HEK293 (cell line): ENCODE results near the gene PLA2G1B.

Experiments
- CTCF ChIA-PET: fragments of 350-600 bp; formaldehyde crosslinking; extraction: SDS; loops from one replicate; lab custom pipeline; 2021; ENCODE audit warnings: antibody characterized with exemption; lab: Yijun Ruan, JAX
- POLR2A ChIA-PET: fragments of 300-600 bp; formaldehyde crosslinking; extraction: SDS; loops from one replicate; lab custom pipeline; 2020; ENCODE audit warnings: antibody characterized with exemption, inconsistent platforms; lab: Yijun Ruan, JAX
- H3K27ac ChIP-seq: fragments of 200-500 bp; sonication (Bioruptor generic); 2 replicates; pipeline ENCODE4 v1.5.1; 2014; ENCODE audit warnings: low read depth, low read length, control low read depth, inconsistent platforms; ENCODE audit errors: extremely low read depth
- H3K36me3 ChIP-seq, 2 experiments: fragments of 200-500 bp in 1 of 2; sonication (Bioruptor generic) in 1 of 2; 1 replicate in 1 of 2; 2 replicates in 1 of 2; pipeline ENCODE4 v1.5.1; 2014 to 2017; ENCODE audit warnings: inconsistent platforms in 2 of 2, low read length in 2 of 2; ENCODE audit not compliant: control insufficient read depth in 2 of 2, insufficient read depth in 1 of 2
- H3K4me1 ChIP-seq: fragments of 200-500 bp; sonication (Bioruptor generic); 2 replicates; pipeline ENCODE4 v1.5.1; 2014; ENCODE audit warnings: mild to moderate bottlenecking, low read length, inconsistent platforms; ENCODE audit not compliant: control insufficient read depth, insufficient read depth
- H3K4me3 ChIP-seq: 2 replicates; pipeline ENCODE4 v1.5.1; 2011; ENCODE audit warnings: low read depth, mild to moderate bottlenecking, control low read depth, low read length, moderate library complexity
- H3K9me3 ChIP-seq: fragments of 200-500 bp; sonication (Bioruptor generic); 2 replicates; pipeline ENCODE4 v1.5.1; 2014; ENCODE audit warnings: low read depth, low read length, inconsistent platforms; ENCODE audit not compliant: control insufficient read depth, insufficient read depth
- FEZF1 ChIP-seq: fragments of 450-650 bp; formaldehyde crosslinking; IDR thresholded peaks from 2 replicates; pipeline ENCODE4 v1.5.1; 2016; ENCODE audit warnings: missing biosample characterization, missing genetic modification characterization
- GLIS1 ChIP-seq: fragments of 450-650 bp; formaldehyde crosslinking; IDR thresholded peaks from 2 replicates; pipeline ENCODE4 v1.5.1; 2016; ENCODE audit warnings: missing biosample characterization, missing genetic modification characterization
- HOXA7 ChIP-seq: sonication (generic); formaldehyde crosslinking; IDR thresholded peaks from 2 replicates; pipeline ENCODE4 v1.8.1; 2022; ENCODE audit warnings: missing genetic modification reagents, borderline replicate concordance
- KLF1 ChIP-seq: fragments of 450-650 bp; formaldehyde crosslinking; IDR thresholded peaks from 2 replicates; pipeline ENCODE4 v1.5.1; 2016; ENCODE audit warnings: missing biosample characterization, missing genetic modification characterization
- KLF7 ChIP-seq: fragments of 450-650 bp; formaldehyde crosslinking; IDR thresholded peaks from 2 replicates; pipeline ENCODE4 v1.5.1; 2016; ENCODE audit warnings: missing biosample characterization, missing genetic modification characterization, borderline replicate concordance
- PRDM1 ChIP-seq: fragments of 450-650 bp; formaldehyde crosslinking; IDR thresholded peaks from 2 replicates; pipeline ENCODE4; 2016; ENCODE audit warnings: missing biosample characterization, missing genetic modification characterization
- SP2 ChIP-seq: fragments of 450-650 bp; formaldehyde crosslinking; IDR thresholded peaks from 2 replicates; pipeline ENCODE4 v1.5.1; 2016; ENCODE audit warnings: missing biosample characterization, missing genetic modification characterization
- TRIM28 ChIP-seq: IDR thresholded peaks from 2 replicates; pipeline ENCODE4 v1.6.1; 2011; ENCODE audit warnings: low read length, control low read depth, borderline replicate concordance
- YY1 ChIP-seq: fragments of 450-650 bp; formaldehyde crosslinking; IDR thresholded peaks from 2 replicates; pipeline ENCODE4 v1.5.1; 2018; ENCODE audit warnings: missing biosample characterization, missing genetic modification characterization
- ZBTB17 ChIP-seq: fragments of 450-650 bp; formaldehyde crosslinking; IDR thresholded peaks from 2 replicates; pipeline ENCODE4 v1.5.1; 2016; ENCODE audit warnings: missing biosample characterization, missing genetic modification characterization
- ZEB2 ChIP-seq: fragments of 450-650 bp; formaldehyde crosslinking; IDR thresholded peaks from 2 replicates; pipeline ENCODE4 v1.5.1; 2016; ENCODE audit warnings: missing biosample characterization, missing genetic modification characterization
- ZIC2 ChIP-seq: fragments of 450-650 bp; formaldehyde crosslinking; IDR thresholded peaks from 2 replicates; pipeline ENCODE4 v1.5.1; 2016; ENCODE audit warnings: missing biosample characterization, missing genetic modification characterization
- ZNF10 ChIP-seq: fragments of 450-650 bp; formaldehyde crosslinking; IDR thresholded peaks from 2 replicates; pipeline ENCODE4 v1.5.1; 2017; ENCODE audit warnings: missing biosample characterization, missing genetic modification characterization
- ZNF175 ChIP-seq: fragments of 450-650 bp; formaldehyde crosslinking; IDR thresholded peaks from 2 replicates; pipeline ENCODE4 v1.5.1; 2016; ENCODE audit warnings: missing biosample characterization, missing genetic modification characterization
- ZNF2 ChIP-seq: fragments of 450-650 bp; formaldehyde crosslinking; IDR thresholded peaks from 2 replicates; pipeline ENCODE4 v1.5.1; 2016; ENCODE audit warnings: missing biosample characterization, missing genetic modification characterization
- ZNF202 ChIP-seq: fragments of 450-650 bp; formaldehyde crosslinking; IDR thresholded peaks from 2 replicates; pipeline ENCODE4 v1.5.1; 2016; ENCODE audit warnings: missing biosample characterization, missing genetic modification characterization, borderline replicate concordance
- ZNF274 ChIP-seq, 2 experiments: fragments of 200-500 bp in 1 of 2; fragments of 450-650 bp in 1 of 2; sonication (Bioruptor generic) in 1 of 2; formaldehyde crosslinking in 1 of 2; IDR thresholded peaks; 2 replicates each; pipeline versions ENCODE4 v1.5.1 to v1.6.1; 2014 to 2016; ENCODE audit warnings: borderline replicate concordance in 1 of 2, inconsistent platforms in 1 of 2, low read length in 1 of 2, missing biosample characterization in 1 of 2, missing genetic modification characterization in 1 of 2
- ZNF324 ChIP-seq: fragments of 450-650 bp; formaldehyde crosslinking; IDR thresholded peaks from 2 replicates; pipeline ENCODE4 v1.5.1; 2016; ENCODE audit warnings: missing biosample characterization, missing genetic modification characterization
- ZNF354C ChIP-seq: fragments of 450-650 bp; formaldehyde crosslinking; IDR thresholded peaks from 2 replicates; pipeline ENCODE4 v1.5.1; 2016; ENCODE audit warnings: missing biosample characterization, missing genetic modification characterization, low read depth, borderline replicate concordance
- ZNF366 ChIP-seq: fragments of 450-650 bp; formaldehyde crosslinking; conservative IDR thresholded peaks from 2 replicates; pipeline ENCODE4 v1.5.1; 2016; ENCODE audit warnings: missing biosample characterization, missing genetic modification characterization
- ZNF548 ChIP-seq: fragments of 450-650 bp; formaldehyde crosslinking; IDR thresholded peaks from 2 replicates; pipeline ENCODE4 v1.5.1; 2016; ENCODE audit warnings: missing biosample characterization, missing genetic modification characterization
- ZNF600 ChIP-seq: fragments of 450-650 bp; formaldehyde crosslinking; IDR thresholded peaks from 2 replicates; pipeline ENCODE4 v1.5.1; 2016; ENCODE audit warnings: missing biosample characterization, missing genetic modification characterization
- ZNF677 ChIP-seq: fragments of 450-650 bp; IDR thresholded peaks from 2 replicates; pipeline ENCODE4 v1.5.0; 2018; ENCODE audit warnings: missing biosample characterization, mild to moderate bottlenecking, missing genetic modification characterization, moderate library complexity
- ZNF76 ChIP-seq: fragments of 450-650 bp; formaldehyde crosslinking; IDR thresholded peaks from 2 replicates; pipeline ENCODE4; 2016; ENCODE audit warnings: low read depth, missing biosample characterization, missing genetic modification characterization, borderline replicate concordance
- ZNF830 ChIP-seq: fragments of 450-650 bp; IDR thresholded peaks from 2 replicates; pipeline ENCODE4 v1.5.0; 2018; ENCODE audit warnings: missing biosample characterization, missing genetic modification characterization, low read depth, mild to moderate bottlenecking, moderate library complexity
- TF ChIP-seq, protein P1 (sequence below): fragments of 450-650 bp; formaldehyde crosslinking; IDR thresholded peaks from 2 replicates; pipeline ENCODE4 v1.5.1; 2017; ENCODE audit warnings: missing biosample characterization, missing genetic modification characterization
- TF ChIP-seq, protein P2 (sequence below): fragments of 450-650 bp; formaldehyde crosslinking; IDR thresholded peaks from 2 replicates; pipeline ENCODE4 v1.5.1; 2016; ENCODE audit warnings: missing biosample characterization, missing genetic modification characterization
- TF ChIP-seq, protein P3 (sequence below): fragments of 450-650 bp; formaldehyde crosslinking; IDR thresholded peaks from 2 replicates; pipeline ENCODE4 v1.5.1; 2017; ENCODE audit warnings: missing biosample characterization, missing genetic modification characterization

PLA2G1B gene

DNA sequence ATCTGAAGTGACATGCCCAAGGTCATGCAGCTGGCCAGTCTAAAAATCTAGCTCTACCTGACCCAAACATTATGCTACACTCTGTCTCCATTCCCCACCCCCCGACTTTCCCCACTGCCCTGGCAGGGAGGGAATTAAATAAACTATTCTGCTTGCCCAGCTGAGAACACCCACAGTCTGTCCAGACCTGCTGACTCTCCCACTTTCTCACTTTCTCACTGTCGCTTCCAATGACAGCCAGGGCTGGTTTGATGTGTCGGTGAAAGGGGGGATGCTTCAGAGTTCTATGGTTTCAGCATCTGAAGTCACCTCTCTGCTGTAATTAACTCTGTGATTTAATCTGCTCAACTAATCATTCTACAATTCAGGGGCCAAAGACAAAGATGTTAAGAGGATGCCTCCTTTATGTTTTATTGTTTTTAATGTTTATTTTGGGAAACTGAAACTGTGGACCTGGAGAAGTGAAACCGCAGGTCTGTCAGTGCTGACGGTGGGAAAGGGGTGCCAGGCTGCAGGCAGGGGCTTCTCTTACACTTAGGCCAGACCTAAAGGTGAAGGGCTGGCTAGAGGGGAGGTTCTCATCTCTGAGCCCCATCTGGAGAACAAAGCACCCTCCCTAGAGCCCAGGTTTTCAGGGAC, 49.5 kb upstream of the PLA2G1B start (continued):
- 0 out of 2 replicates have a peak, but pooled peaks have one; percentile 20 for TF ChIP-seq ZNF366
- TF ChIP-seq, protein P1, sequence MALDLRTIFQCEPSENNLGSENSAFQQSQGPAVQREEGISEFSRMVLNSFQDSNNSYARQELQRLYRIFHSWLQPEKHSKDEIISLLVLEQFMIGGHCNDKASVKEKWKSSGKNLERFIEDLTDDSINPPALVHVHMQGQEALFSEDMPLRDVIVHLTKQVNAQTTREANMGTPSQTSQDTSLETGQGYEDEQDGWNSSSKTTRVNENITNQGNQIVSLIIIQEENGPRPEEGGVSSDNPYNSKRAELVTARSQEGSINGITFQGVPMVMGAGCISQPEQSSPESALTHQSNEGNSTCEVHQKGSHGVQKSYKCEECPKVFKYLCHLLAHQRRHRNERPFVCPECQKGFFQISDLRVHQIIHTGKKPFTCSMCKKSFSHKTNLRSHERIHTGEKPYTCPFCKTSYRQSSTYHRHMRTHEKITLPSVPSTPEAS = no peak
- TF ChIP-seq FEZF1 (tag by site-specific recombination) = no peak
- no peak for TF ChIP-seq KLF1 (tag by site-specific recombination)
- TF ChIP-seq ZEB2 (tag by site-specific recombination) = no peak
- TF ChIP-seq ZNF354C (tag by site-specific recombination) = no peak
- no peak for TF ChIP-seq ZNF600 (tag by site-specific recombination)
- TF ChIP-seq ZNF274 (IDR thresholded peaks at IDR 0.05; ENCODE audit: low read length) = no peak
- no peak for TF ChIP-seq ZNF274 (tag by site-specific recombination; IDR thresholded peaks at IDR 0.05; ENCODE audit: borderline replicate concordance)
- TF ChIP-seq ZNF677 = no peak
- no peak for TF ChIP-seq ZNF2 (tag by site-specific recombination)
- TF ChIP-seq KLF7 = no peak
- no peak for TF ChIP-seq ZNF76 (tag by site-specific recombination)
- no peak for TF ChIP-seq ZNF548
- TF ChIP-seq ZNF830 (tag by site-specific recombination) = no peak
- TF ChIP-seq PRDM1 (tag by site-specific recombination) = peak; percentile 93
- no peak for TF ChIP-seq ZNF324 (tag by site-specific recombination)
- TF ChIP-seq TRIM28 = no peak
- TF ChIP-seq, protein P2, sequence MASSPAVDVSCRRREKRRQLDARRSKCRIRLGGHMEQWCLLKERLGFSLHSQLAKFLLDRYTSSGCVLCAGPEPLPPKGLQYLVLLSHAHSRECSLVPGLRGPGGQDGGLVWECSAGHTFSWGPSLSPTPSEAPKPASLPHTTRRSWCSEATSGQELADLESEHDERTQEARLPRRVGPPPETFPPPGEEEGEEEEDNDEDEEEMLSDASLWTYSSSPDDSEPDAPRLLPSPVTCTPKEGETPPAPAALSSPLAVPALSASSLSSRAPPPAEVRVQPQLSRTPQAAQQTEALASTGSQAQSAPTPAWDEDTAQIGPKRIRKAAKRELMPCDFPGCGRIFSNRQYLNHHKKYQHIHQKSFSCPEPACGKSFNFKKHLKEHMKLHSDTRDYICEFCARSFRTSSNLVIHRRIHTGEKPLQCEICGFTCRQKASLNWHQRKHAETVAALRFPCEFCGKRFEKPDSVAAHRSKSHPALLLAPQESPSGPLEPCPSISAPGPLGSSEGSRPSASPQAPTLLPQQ = no peak
- no peak for TF ChIP-seq HOXA7 (CRISPR knock-in tag)
- TF ChIP-seq SP2 (tag by site-specific recombination) = no peak
- no peak for TF ChIP-seq ZNF175 (tag by site-specific recombination)
- TF ChIP-seq ZIC2 (tag by site-specific recombination) = no peak

DNA sequence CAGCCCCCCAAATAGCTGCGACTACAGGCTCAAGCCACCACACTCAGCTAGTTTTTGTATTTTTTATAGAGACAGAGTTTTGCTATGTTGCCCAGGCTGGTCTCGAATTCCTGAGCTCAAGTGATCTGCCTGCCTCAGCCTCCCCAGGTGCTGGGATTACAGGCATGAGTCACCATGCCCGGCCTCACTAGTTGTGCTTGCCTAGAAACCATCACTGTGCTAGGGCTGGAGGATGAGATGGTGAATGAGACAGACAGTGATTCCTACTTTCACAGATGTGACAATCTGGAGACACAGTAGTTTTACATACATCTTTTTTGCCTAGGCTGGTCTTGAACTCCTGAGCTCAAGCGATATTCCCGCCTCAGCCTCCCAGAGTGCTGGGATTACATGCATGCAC, 48.8 kb upstream of the PLA2G1B start:
- POLR2A ChIA-PET = interaction anchor here (0.6 kb wide), 2 partner anchors 10 to 48 kb away, joined by 3 read pairs; no protein-coding TSS in a partner anchor
- CTCF ChIA-PET = interaction anchor here (1.4 to 2.6 kb wide), 3 partner anchors 9 to 55 kb away, joined by 3 to 26 read pairs (median 5); no protein-coding TSS in a partner anchor
- Histone ChIP-seq H3K4me1 (peaks cover 18% of the 10 kb centered on the region), H3K9me3 (no peaks in the 10 kb centered on the region), H3K27ac (no peak overlapping the region), H3K36me3 (no peaks in the 10 kb centered on the region), H3K4me3 (no peak overlapping the region)
- TF ChIP-seq YY1 (no peak), GLIS1 (tag by site-specific recombination) (peak; percentile 23; the same call in 1 of the 2 replicates), ZNF600 (tag by site-specific recombination) (peak; percentile 19; the same call in 1 of the 2 replicates), ZNF202 (tag by site-specific recombination) (no peak), ZNF10 (tag by site-specific recombination) (peak; percentile 49), ZBTB17 (tag by site-specific recombination) (peak; percentile 31; the same call in 1 of the 2 replicates)
- TF ChIP-seq, protein P3, sequence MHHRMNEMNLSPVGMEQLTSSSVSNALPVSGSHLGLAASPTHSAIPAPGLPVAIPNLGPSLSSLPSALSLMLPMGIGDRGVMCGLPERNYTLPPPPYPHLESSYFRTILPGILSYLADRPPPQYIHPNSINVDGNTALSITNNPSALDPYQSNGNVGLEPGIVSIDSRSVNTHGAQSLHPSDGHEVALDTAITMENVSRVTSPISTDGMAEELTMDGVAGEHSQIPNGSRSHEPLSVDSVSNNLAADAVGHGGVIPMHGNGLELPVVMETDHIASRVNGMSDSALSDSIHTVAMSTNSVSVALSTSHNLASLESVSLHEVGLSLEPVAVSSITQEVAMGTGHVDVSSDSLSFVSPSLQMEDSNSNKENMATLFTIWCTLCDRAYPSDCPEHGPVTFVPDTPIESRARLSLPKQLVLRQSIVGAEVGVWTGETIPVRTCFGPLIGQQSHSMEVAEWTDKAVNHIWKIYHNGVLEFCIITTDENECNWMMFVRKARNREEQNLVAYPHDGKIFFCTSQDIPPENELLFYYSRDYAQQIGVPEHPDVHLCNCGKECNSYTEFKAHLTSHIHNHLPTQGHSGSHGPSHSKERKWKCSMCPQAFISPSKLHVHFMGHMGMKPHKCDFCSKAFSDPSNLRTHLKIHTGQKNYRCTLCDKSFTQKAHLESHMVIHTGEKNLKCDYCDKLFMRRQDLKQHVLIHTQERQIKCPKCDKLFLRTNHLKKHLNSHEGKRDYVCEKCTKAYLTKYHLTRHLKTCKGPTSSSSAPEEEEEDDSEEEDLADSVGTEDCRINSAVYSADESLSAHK = peak; percentile 82
